ENCODE measurements around the gene NEAT1.
"Not testable (repeated sequence)": the region's sequence is repeated elsewhere in the genome, so short reads cannot be mapped to it uniquely, and the experiment has no call there.

Gene NEAT1

DNA sequence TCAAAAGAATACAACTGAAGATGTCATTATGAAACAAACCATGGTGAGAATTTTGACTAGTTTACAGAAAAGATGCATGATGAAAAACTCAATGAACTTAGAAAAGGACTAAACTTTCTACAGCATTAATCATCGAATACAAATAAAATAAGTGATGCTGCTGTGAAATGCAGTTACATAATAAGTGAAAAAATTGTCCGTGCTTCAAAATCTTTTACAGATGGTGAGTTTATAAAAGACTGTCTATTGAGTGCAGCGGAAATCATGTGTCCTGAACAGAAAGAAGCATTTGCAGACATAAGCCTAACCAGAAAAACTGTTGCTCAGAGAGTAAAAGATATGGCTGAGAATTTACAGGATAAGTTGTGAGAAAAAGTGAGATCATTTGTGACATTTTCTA, 33.8 kb downstream of the NEAT1 start:
- DNase-seq: peak; percentile 6

GRCh38 chr11:65459552-65459951, 37.0 kb downstream of the NEAT1 start:
- no peak for DNase-seq

DNA sequence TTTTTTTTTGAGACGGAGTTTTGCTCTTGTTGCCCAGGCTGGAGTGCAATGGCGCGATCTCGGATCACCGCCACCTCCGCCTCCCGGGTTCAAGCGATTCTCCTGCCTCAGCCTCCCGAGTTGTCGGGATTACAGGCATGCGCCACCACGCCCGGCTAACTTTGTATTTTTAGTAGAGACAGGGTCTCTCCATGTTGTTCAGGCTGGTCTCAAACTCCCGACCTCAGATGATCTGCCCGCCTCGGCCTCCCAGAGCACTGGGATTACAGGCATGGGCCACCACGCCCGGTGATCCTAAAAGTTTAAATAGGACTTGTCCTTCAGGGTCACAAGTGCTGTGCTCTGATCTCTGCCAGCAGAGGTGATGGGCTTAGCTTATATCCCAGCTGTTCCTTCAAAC, 42.9 kb downstream of the NEAT1 start:
- not testable (repeated sequence) for DNase-seq

DNA sequence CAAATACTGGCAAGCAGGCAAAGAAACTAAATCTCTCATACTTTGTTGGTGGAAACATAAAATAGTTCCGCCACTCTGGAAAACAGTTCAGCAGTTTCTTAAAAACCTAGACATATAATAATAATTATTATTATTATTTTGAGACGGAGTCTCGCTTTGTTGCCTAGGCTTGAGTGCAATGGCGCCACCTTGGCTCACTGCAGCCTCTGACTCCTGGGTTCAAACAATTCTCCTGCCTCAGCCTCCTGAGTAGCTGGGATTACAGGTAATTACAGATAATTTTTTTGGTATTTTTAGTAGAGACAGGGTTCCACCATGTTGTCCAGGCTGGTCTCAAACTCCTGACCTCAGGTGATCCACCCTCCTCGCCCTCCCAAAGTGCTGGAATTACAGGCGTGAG, 44.7 kb downstream of the NEAT1 start:
- not testable (repeated sequence) for DNase-seq

- DNase-seq: peak; percentile 25
These were observed 46.3 kb downstream of the NEAT1 start for GRCh38 chr11:65468874-65469333.

- no peak for DNase-seq
These were observed 47.9 kb downstream of the NEAT1 start for GRCh38 chr11:65470433-65471049.

DNA sequence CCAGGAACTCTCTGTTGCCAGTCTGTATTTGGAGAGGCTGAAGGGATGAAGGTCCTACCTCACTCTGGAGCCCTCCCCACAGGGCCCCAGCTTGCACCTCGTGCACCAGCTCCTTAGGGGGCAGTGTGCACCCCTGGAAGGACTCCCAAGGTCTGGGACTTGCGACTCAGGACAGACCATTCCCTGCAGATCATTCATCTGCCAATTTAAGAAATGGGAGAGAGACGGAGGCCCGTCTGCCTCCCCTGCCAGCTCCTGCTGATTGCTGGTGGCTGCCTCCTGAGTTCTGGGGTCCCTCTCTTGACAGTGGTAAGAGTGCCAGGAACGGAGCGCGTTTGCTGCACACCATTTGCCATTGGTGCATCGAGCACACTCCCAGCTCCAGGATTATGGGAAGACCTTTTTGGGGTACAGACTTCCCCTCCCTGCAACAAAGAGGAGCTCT, 48.9 kb downstream of the NEAT1 start:
- peak; percentile 83 for DNase-seq

- not testable (repeated sequence) for DNase-seq
These were observed 50.1 kb downstream of the NEAT1 start for GRCh38 chr11:65472588-65473277.

- DNase-seq: no peak
These were observed 50.8 kb downstream of the NEAT1 start for GRCh38 chr11:65473278-65473860.

DNA sequence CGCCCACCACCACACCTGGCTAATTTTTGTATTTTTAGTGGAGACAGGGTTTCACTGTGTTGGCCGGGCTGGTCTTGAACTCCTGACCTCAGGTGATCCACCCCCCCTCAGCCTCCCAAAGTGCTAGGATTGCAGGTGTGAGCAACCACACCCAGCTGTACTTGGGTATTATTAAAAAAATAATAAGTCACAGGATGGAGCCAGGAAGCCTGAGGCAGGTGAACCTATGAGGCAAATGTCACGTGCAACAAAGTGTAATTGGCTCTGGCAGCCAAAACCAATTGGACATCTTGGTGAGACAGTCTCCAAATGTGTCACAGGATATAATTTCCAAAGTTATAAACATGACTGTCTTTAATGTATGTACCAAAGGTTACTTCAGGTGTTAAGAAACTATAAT, 52.3 kb downstream of the NEAT1 start:
- DNase-seq: no peak

GRCh38 chr11:65476632-65477148, 54.1 kb downstream of the NEAT1 start:
- peak; percentile 24 for DNase-seq

GRCh38 chr11:65477149-65477965, 54.8 kb downstream of the NEAT1 start:
- DNase-seq: peak; percentile 95

- DNase-seq: peak; percentile 40
These were observed 56.0 kb downstream of the NEAT1 start for GRCh38 chr11:65478388-65479183.

- DNase-seq: peak; percentile 78
These were observed 56.9 kb downstream of the NEAT1 start for GRCh38 chr11:65479184-65480145.

- no peak for DNase-seq
These were observed 59.8 kb downstream of the NEAT1 start for GRCh38 chr11:65482306-65482850.

DNA sequence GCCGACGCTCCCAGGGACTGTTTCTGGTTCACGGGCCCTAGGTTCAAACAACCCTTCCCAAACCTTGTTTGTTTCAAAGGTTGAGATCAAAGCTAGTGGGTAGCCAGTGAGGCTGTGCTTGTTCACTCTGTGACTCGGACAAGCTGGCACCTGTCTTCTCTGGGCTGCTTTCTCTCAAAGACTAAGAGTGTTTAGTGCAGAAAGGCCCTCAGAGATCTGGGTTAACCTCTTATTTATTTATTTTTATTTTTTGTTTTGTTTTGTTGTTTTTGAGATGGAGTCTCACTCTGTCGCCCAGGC, 63.3 kb downstream of the NEAT1 start:
- DNase-seq: no peak

DNA sequence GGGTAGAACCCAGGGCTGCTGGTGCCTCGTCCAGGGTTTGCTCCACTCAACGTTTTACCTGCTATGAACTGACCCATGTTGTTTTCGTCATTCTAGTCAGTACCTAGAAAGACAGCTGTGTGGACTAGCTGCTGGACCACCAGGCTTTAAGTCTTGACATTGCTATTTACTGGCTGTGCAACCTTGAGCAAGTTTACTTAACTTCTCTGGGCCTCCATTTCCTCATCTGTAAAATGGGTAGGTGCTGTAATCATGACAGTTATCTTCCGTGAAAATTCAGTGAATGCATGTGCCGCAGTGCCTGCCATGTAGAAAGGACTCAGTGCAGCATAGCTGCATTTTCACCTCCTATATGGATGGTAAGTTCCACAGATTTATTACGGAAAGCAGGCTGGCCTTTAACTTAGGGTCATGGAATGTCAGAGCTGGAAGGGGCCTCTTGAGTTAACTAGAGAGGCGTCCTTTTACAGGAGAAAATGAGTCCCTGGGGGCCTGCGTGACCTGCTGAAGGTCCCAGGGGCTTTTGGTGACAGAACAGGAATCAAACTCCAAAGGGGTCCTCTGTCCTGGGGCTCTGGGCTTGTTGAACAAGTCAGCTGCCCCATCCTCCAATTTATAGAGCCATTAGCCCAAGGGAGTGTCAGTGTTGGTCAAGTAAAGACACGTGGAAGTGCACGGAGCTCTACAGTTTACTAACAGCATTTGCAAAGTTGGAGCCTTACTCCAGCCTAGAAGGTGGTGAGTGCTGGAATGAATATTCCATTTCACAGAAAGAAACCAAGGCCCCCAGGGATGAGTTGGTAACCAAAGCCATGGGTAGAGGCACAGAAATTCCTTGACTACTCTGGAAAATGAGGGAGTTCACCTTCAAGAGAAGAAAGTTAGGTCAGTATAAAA, 64.2 kb downstream of the NEAT1 start:
- DNase-seq: no peak

GRCh38 chr11:65487467-65488272, 65.1 kb downstream of the NEAT1 start:
- peak; percentile 100 for DNase-seq
